HS-27A (cell line): ENCODE results near the gene ZNF619.
A peak's percentile ranks its signal among the peaks of the same experiment; 100 is the strongest.
"Not testable (repeated sequence)": the region's sequence is repeated elsewhere in the genome, so short reads cannot be mapped to it uniquely, and the experiment has no call there.

ENCODE experiments used
- DNase-seq: peaks from one replicate; pipeline ENCODE4 v3.0.0-alpha.2; 2012; ENCODE audit warnings: low read depth, missing footprints

The ZNF619 gene

DNA sequence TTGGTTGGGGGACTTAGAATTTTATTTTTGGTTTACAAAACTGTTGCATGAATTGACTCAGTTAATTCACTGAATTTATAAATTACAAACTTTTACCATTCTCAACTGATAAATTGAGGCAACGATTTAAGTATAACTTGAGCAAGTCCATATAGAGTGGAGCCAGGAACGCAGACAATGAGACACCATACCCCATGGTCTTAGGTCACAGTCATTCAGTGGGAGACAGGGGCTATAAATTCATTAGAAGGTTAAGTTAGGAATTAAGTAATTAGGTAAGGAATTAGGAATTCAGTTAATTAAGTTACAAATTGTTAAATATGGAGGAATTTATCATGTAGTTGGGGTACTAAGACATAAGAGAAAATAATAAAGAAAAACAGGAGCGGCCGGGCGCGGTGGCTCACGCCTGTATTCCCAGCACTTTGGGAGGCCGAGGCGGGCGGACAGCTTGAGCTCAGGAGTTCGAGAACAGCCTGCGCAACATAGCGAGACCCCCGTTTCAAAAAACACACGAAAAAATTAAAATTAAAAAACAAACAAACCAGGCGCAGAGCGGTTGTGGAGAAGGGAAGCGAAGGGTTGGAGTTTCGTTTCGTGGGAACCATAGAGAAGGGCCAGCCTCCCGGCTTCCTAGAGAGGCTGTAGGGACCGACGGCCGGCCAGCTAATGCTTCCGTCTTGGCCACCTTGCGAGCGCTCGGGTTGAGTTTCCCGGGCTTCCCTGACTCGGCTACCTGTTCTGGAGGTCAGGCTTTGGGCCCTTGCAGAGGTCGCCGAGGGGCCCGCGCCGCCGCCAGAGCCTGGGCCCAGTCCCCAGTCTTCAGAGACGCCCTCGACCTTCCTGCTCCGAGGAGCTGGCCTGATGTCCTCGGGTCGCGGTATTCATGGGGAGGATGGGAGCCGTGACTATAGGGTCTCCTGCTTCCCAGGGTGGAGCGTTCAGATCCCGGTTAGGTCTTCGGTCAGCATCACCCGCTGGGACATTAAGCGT lies at the start of gene ZNF619:
Gene ZNF619, plus strand, starts transcription at position 645 of the 993 bp plus-strand sequence. CDS start 858 bp downstream, outside the sequence.
- DNase-seq: peak; percentile 56

DNA sequence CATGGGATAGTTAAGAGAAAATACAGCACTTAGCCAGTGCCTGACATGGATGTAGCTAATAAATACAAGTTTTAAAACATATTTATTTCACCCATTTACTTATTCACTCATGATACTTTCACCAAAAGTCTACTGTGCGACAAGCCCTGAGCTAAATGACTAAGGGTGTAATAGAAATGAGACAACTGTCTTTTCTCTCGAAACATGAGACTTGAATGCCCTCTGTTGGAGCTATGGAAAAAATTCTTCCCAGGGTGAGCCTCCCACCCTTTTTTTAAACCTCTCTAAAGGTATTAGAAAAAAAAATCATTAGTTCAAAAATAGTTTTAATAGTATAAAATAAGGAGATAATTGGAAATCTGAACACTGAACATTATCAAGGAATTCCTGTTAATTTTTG lies 44.1 kb upstream of the ZNF619 start:
- no peak for DNase-seq

DNA sequence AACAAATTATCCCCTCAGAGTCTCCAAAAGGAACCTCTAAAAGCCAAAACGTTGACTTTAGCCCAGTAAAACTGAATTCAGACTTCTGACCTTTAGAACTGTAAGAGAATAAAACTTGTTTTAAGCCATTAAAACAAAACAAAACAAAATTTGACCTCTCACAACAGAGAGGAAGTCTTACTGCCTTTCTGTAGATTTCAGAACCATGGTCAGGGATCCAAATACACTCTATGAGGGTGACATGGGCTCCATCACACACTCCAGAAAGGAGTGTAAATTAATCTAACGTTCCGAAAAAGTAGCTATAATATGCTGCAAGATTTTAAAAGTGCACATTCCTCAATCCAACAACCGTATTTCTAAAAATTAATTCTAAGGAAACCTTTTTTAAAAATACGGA lies 39.0 kb upstream of the ZNF619 start:
- DNase-seq: no peak

DNA sequence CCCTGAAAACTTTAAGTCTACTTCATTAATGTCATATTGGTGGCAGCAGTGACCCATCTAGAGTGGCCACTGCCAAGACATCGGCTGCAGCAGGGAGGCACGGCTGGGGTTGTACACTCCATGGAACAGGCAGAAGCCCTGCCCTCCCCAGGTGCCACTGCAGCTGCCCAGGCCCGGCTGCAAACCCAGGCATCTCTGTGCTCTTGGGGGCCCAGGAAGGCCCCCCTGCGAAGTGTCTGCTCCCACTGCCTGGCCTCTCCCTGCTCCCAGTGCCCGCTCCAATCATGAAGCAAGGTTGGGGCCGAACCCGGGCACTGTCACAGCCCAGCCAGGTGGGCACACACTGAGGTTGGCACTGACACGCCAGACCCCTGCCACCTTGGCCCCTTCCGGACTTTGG lies 31.9 kb upstream of the ZNF619 start:
- no peak for DNase-seq

DNA sequence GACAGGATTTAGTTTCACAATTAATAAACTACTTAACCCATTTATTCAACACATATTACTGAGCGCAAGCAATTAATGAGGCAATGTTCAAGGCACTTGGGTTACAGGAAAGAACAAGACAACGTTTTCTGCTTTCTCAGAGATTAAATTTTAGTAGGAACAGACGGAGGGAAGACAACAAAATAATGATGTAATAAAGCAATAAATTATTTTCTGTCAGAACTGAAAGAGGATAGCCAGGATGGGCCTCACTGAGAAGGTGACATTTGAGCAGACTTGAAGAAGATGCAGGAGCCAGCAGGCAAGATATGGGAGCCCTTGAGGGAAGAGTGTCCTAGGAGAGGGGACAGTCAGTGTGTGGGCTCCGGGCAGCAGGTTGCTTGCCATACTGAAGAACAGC lies 31.0 kb upstream of the ZNF619 start:
- DNase-seq: no peak

DNA sequence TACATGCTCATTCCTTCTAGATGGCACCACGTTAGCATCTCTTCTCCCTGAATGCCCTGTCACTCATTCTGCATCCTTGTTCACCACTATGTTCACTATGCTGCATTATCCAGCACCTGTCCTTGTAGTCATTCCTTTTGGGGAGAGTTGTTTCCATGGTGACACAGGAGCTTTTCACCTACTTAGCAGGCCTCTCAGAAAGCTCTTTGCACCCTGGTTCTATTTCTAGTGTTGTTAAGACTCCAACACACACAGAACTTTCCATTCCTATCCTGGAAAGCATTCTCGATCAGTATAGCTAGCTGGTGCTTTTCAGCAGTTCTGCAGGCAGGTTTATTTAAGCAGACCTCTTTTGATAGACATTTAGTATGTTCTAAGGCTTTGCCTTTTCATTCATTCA lies 26.5 kb upstream of the ZNF619 start:
- no peak for DNase-seq

DNA sequence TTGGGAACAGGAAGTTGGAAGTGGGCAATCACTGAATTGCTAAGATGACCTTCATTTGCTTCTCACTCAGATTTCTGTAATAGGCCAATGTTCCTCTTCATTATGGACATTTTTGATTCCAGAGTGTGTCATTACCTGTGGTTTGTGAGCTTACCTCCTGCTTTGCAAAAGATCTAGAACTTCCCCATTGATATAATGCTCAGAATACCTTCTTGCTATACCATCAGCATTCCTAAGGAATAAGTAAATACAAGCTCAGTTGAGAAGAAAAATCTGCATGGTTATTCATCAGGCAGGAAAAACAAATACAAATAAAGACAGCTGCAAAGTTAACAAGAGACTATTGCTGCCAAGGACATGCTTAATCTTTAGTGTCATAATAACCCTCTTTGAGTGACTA lies 25.4 kb upstream of the ZNF619 start:
- DNase-seq: no peak

DNA sequence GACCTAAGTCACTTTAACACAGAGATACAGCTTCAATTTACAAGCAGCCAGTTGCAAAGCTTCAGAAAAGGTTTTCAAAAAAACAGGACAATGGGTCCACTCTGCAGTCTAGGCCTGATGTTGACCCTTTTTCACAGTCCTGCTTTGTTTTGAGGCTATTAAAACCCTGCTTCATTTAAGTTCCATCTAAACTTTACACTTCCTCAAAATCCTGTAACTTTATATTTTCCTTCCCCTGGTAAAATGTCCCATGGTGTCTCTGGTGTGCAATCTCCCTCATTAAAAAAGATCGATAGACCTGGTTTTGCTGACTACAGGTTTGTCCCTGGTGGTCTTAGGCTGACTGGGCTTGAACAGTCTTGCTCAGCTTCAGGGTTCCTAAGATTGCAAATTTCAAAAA lies 24.9 kb upstream of the ZNF619 start:
- no peak for DNase-seq

DNA sequence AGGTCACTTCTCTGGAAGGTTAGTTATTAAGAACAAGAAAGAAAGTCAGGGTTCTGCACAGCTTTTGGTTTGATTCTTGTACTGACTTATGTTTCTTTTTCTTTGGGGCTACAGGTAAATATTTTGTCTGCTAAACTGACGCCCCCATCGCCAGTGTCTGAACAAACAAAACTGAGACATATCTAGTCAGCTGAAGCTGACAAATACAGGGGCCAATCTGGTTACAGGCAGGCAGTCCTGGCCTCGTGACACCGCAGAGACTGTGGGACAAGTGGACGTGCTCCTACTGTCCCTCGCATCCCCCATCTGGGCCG lies 24.4 kb upstream of the ZNF619 start:
- no peak for DNase-seq

DNA sequence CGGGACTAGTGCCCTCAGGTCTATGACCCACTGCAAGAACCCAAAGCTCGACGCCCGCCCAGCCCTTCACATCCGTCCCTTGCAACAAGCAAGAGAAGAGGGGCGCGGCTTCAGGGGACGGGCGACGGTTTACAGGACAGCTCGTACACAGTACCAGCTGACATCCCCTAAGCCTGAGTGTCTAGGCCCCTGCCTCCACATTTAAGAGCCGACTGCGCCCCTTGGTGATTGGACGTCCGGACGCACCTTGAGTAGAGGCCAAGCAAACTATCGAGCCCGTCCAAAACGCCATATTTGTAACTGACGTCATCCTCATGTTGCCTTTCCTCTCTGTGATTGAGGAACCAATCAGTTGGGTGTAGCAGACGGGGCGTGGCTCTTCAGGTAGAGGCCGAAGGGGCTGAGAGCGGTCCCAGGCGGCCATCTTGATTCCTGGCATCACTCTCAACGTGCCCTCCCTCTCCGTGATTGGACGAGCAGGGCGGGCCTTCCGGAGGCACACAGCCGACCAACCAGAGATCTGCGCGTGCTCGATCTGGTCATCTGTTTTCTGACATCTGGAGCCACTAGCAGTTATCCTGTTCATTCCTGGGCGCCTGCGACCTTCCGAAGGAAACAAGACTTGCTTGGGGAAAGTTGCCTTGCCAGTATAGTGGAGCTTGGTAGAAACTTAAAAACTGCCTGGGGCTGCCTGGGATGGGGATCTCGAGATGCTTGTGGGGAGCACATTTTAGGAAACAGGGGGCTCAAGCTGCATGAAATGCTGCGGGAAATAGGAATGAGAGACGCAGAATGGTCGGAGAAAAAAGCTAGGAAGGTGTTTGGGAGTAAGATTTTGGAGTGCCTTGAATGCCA lies 23.8 kb upstream of the ZNF619 start:
- DNase-seq: peak; percentile 94

DNA sequence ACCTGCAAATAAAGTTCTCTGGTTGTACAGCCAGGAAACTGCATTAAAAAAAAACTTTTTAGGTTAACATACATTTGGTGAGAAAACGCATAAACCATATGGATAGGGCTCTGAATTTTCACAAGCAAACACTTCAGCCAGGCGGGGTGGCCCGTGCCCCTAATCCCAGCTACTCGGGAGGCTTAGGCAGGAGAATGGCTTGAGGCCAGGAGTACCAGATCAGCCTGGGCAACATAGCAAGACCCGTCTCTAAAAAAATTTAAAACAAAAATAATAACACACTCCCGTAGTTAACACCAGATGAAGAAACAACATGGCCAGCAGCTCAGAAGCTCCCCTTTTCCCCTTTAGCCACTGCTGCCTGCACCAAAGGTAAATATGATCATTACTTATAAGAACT lies 23.0 kb upstream of the ZNF619 start:
- no peak for DNase-seq

DNA sequence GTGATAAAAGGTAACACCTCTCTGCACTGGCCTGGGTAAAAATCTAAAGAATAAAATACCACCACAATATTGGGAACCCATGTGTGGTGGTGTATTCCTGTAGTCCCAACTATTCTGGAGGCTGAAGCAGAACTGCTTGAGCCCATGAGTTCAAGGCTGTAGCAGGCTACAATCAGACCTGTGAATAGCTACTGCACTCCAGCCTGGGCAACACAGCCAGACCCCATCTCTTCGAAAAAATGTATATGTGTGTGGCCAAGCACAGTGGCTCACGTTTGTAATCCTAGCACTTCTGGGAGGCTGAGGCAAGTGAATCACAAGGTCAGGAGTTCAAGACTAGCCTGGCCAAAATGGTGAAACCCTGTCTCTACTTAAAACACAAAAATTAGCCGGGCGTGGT lies 21.6 kb upstream of the ZNF619 start:
- no peak for DNase-seq

DNA sequence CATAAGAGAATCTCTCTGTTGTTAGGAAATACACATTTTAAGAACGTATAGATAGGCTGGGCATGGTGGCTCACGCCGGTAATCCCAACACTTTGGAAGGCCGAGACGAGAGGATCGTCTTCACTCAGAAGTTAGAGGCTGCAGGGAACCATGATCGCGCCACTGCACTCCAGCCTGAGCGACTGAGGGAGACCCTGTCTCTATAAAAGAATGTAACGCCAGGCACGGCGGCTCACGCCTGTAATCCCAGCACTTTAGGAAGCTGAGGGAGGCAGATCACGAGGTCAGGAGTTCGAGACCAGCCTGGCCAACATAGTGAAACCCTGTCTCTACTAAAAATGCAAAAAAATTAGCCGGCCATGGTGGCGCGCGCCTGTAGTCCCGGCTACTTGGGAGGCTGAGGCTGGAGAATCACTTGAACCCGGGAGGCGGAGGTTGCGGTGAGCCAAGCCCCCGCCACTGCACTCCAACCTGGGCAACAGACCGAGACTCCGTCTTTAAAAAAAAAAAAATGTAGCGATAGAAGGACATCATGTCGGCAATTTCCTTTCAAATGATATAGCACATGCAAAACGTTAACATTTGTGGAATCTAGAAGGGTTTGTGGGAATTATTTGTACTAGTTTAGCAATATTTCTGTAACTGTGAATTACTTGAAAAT lies 20.5 kb upstream of the ZNF619 start:
- no peak for DNase-seq

DNA sequence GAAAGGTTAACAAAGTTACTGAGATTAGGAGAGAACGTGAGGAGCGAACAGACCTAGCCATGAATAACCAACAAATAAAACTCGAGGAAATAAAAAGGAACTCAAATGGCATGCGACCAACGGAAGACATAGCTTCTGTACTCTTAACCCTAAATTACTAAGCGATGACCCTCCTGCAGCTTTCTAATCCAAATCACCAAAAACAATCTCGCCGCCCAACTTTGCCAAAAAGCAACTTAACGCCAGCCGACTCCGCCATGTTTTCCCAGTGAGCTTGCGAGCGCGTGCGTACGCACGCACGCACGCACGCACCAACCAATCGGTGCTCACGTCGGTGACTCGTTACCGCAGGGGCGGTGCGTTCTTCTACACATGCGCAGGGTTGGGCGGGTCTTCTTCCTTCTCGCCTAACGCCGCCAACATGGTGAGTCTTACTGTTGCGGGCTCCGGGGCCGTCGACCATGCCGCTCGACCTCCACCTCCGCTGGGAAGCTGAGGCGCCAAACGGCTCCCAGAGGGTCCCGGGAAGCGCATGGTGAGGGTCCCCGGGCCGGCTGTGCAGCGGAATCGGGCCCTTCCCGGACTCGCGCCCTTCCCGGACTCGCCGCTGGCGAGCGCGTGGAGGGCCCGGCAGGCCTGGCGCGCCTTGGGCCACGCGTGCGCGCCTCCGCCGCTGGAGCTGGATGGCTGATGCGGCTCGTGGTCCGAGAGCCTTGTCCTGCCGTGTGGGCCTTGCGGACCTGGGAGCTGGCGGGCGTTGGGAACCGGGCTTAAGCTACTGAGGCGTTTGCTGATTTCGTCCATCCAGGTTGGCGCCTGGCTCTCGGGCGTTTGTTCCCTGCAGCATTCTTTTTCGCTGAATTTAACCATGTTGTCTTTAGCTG lies 19.7 kb upstream of the ZNF619 start, which contains the start of gene RPL14:
Gene RPL14, plus strand, starts transcription at position 400 of the 884 bp plus-strand sequence. Its CDS starts 133 bp downstream, at position 533.
- peak; percentile 87 for DNase-seq

DNA sequence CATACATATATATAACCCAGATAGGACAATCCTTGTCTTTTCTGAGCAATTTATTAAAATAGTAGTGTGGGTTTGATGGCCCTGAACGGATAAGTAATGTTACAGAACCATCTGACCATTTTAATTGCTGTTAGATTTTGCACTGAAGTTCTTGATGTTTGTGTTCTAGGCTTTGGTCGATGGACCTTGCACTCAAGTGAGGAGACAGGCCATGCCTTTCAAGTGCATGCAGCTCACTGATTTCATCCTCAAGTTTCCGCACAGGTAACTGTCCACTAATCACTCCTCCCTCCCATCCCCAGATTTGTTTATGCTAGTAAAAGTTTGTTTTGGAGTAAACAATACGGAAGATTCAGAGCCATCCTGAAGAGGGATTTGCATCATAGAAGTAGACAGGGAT lies 18.4 kb upstream of the ZNF619 start:
- DNase-seq: no peak

DNA sequence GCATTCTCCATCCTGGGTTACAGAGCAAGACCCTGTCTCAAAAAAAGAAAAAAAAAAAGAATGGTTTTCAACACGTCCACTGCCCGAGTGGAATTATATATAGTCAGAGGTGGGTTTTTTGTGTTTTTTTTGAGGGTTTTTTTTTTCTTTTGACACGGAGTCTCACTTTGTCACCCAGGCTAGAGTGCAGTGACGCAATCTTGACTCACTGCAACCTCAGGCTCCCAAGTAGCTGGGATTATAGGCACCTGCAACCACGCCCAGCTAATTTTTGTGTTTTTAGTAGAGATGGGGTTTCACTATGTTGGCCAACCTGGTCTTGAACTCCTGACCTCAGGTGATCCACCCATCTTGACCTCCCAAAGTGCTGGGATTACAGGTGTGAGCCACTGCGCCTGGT lies 16.4 kb upstream of the ZNF619 start:
- not testable (repeated sequence) for DNase-seq

DNA sequence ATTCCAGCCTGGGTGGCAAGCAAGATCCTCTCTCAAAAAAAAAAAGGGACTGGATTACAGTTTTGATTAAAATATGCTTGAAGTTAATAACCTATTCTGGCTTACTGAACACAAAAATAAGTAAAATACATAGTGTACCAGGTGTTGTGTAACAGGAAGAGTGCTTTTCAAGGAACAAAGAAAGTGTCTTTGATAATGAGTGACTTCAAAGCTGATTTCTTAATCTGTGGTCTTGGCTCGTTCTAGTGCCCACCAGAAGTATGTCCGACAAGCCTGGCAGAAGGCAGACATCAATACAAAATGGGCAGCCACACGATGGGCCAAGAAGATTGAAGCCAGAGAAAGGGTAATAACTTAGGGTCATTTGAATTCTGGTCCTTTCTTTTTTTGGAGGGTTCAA lies 15.8 kb upstream of the ZNF619 start:
- DNase-seq: no peak

DNA sequence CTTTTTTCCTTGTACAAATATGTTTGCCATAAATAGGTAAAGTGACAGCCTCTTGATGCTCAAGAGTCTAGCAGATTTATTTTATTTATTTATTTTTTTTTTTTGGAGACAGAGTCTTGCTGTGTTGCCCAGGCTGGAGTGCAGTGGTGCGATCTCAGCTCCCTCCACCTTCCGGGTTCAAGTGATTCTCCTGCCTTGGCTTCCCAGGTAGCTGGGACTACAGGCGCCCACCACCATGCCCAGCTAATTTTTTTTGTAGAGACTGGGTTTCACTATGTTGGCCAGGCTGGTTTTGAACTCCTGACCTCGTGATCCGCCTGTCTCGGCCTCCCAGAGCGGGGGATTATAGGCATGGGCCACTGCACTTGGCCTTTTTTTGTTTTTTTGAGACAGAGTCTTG lies 14.1 kb upstream of the ZNF619 start:
- DNase-seq: not testable (repeated sequence)

DNA sequence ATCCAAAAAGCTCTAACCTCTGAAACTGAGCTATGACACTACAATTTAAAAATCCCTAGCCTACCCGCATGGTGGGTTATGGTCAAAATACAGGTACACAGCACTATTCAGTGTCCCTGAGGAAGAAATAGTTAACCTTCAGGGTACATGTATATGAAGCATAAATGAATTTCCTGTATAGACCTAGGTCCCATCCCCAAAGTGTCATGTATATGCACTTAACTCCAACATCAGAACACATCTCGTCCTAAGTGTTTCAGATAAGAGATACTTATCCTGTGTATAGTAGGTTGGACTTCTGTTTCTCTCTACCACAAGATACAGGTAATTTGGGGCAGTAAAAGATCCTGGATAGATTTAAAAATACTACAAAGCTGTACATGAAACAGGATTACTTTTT lies 13.3 kb upstream of the ZNF619 start:
- no peak for DNase-seq

DNA sequence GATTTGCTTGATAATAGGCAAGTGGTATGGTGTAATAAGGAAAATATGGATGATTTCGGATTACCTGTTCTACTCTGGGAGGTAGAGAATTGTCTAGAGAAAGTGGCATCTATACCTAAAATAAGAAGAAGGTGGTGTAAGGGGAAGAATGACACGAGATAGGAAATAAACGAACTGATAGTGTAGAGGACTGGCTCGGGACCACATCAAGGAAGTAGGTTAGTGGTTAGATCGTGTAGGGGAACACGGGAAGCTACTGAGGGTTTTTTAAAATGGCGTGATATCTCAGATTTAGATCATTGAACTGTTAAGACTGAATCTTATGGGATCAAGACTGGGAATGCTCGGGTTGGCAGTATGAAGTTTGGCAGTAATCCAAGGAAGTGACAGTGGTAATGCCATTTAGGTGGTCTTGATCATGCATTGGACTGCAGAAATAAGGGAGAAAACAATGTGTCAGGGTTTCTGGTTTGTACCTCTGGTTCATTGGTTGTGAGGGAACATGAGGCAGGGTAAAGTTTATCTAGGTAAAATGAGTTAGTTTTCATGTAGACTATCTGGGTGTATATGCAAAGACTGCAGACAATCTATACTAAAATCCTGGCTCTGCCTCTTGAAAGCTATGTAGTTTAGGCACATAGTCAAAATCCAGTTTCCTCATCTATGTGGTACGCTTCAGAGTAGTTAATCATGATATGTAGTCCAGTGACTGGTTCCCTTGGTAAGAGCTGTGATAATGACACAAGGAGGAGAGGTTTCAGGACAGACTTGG lies 12.4 kb upstream of the ZNF619 start:
- no peak for DNase-seq

DNA sequence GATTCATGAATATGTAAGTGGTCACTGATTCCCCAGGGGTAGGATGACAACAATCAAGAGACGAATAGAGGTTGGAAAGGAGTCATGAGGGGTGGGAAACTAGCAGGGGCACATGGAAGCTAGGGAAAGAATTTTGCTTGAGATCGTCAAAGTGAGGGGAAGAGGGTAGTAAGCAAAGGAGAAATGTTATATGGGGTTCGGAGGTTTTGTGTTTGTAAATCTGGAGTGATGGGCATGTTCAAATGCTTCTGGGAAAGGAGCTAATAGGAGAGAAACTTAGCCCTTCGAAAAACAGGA lies 11.9 kb upstream of the ZNF619 start:
- DNase-seq: no peak
